Keratinocyte (primary cell): ENCODE measurements around the gene APBB3. TPM values are rescaled to one million over a fixed set of nuclear protein-coding genes. Genes with fewer than 3 reads are reported as not detected.

Experiments
- DNase-seq: peaks from one replicate; pipeline ENCODE4 v3.0.0-alpha.2; 2011; ENCODE audit warnings: low read depth, missing footprints, low spot score
- FAIRE-seq: peaks from 2 replicates; lab custom pipeline; 2011; peaks lifted over from hg19 to GRCh38; lab: Jason Lieb, UNC
- H2AFZ ChIP-seq: 2 replicates; pipeline ENCODE4 v1.6.0; 2012; ENCODE audit warnings: low read length, control low read depth, inconsistent platforms; ENCODE audit not compliant: control insufficient read depth
- H3K27ac ChIP-seq: 2 replicates; pipeline ENCODE4 v1.5.1; 2011; ENCODE audit warnings: low read length; ENCODE audit not compliant: control insufficient read depth, insufficient read depth
- H3K27me3 ChIP-seq: 3 replicates; pipeline ENCODE4 v1.6.0; 2011; ENCODE audit warnings: low read length; ENCODE audit not compliant: control insufficient read depth, insufficient read depth; ENCODE audit errors: extremely low read depth
- H3K36me3 ChIP-seq, 2 experiments: 2 replicates in 1 of 2; 3 replicates in 1 of 2; pipeline ENCODE4 v1.5.1; 2011; ENCODE audit warnings: low read length in 2 of 2, mild to moderate bottlenecking in 1 of 2; ENCODE audit not compliant: control insufficient read depth in 2 of 2, insufficient read depth in 2 of 2; ENCODE audit errors: extremely low read depth in 1 of 2
- H3K4me1 ChIP-seq: 3 replicates; pipeline ENCODE4 v1.5.1; 2011; ENCODE audit warnings: low read length; ENCODE audit not compliant: control insufficient read depth, insufficient read depth; ENCODE audit errors: extremely low read depth
- H3K4me2 ChIP-seq: 3 replicates; pipeline ENCODE4 v1.6.0; 2011; ENCODE audit warnings: low read depth, low read length; ENCODE audit not compliant: control insufficient read depth, insufficient read depth; ENCODE audit errors: extremely low read depth
- H3K4me3 ChIP-seq, 3 experiments: fragments of 200-600 bp in 1 of 3; sonication (generic) in 1 of 3; 2 replicates in 2 of 3; 3 replicates in 1 of 3; pipeline ENCODE4 v1.5.1; 2011 to 2016; ENCODE audit warnings: low read length in 3 of 3, mild to moderate bottlenecking in 3 of 3, control low read depth in 2 of 3, inconsistent platforms in 1 of 3, low read depth in 1 of 3, mixed read lengths in 1 of 3, mixed run types in 1 of 3, moderate library complexity in 1 of 3; ENCODE audit not compliant: control insufficient read depth in 2 of 3, insufficient read depth in 2 of 3; ENCODE audit errors: extremely low read depth in 1 of 3
- H3K79me2 ChIP-seq: 2 replicates; pipeline ENCODE4 v1.6.0; 2012; ENCODE audit warnings: low read length; ENCODE audit not compliant: control insufficient read depth, insufficient read depth
- H3K9ac ChIP-seq: 3 replicates; pipeline ENCODE4 v1.6.0; 2011; ENCODE audit warnings: low read length; ENCODE audit not compliant: control insufficient read depth, insufficient read depth; ENCODE audit errors: extremely low read depth
- H3K9me1 ChIP-seq: 3 replicates; pipeline ENCODE4 v1.6.0; 2011; ENCODE audit warnings: low read length; ENCODE audit not compliant: control insufficient read depth, insufficient read depth; ENCODE audit errors: extremely low read depth
- H3K9me3 ChIP-seq: 2 replicates; pipeline ENCODE4 v1.5.1; 2012; ENCODE audit warnings: low read depth, low read length; ENCODE audit not compliant: control insufficient read depth
- H4K20me1 ChIP-seq: 3 replicates; pipeline ENCODE4 v1.6.0; 2011; ENCODE audit warnings: low read length; ENCODE audit not compliant: control insufficient read depth, insufficient read depth; ENCODE audit errors: extremely low read depth
- CTCF ChIP-seq, 3 experiments: IDR thresholded peaks in 1 of 3; conservative IDR thresholded peaks in 1 of 3; optimal IDR thresholded peaks in 1 of 3; 2 replicates in 2 of 3; 3 replicates in 1 of 3; pipeline versions ENCODE3 to v1.5.1; 2011; ENCODE audit warnings: low read length in 3 of 3, mild to moderate bottlenecking in 3 of 3, moderate library complexity in 2 of 3, control low read depth in 1 of 3, inconsistent platforms in 1 of 3; ENCODE audit not compliant: insufficient read depth in 2 of 3; ENCODE audit errors: extremely low read depth in 1 of 3
- EZH2 ChIP-seq: IDR thresholded peaks from one replicate; pipeline ENCODE4 v1.6.1; 2012; ENCODE audit warnings: inconsistent platforms, mild to moderate bottlenecking, low read length, moderate library complexity
- dilution Hi-C: fragments of 300-500 bp; cut with MboI; formaldehyde crosslinking; loops from one replicate; pipeline ENCODE4 v1.7.0; 2020; ENCODE audit warnings: low sequenced_read_pairs; ENCODE audit not compliant: extremely low pct_ligation_motif_present
- polyA plus RNA-seq, 5 experiments: library from polyadenylated mRNA; depleted of rRNA in 3 of 5; stranded (reverse) in 3 of 5; stranded (forward) in 1 of 5; unstranded in 1 of 5; fragments of >200 nt; gene quantifications; 1 replicate in 1 of 5; 2 replicates in 3 of 5; 3 replicates in 1 of 5; pipeline versions ENCODE4 v1.2.1 to v1.2.3, GENCODE V29; 2011 to 2012; ENCODE audit warnings: missing spikeins in 2 of 5, low read depth in 1 of 5, low replicate concordance in 1 of 5

The APBB3 gene
- polyA plus RNA-seq, 1 donor (not counting 4 experiments of a cell fraction or from before 2014, with no cell fraction given) = 7.1 TPM

- dilution Hi-C loops = no loop called here
- no peak for FAIRE-seq
- peaks cover 12% of the 10 kb centered on the region for H3K4me1 ChIP-seq
Measured at GRCh38 chr5:140570488-140570887, 6.1 kb upstream of the APBB3 start.

GRCh38 chr5:140570058-140570457 is 5.7 kb upstream of the APBB3 start:
- dilution Hi-C loops = no loop called here
- DNase-seq (no peak), FAIRE-seq (no peak)
- Histone ChIP-seq H2AFZ (no peak overlapping the region), H3K27me3 (no peaks in the 10 kb centered on the region), H3K9ac (no peak overlapping the region), H3K4me1 (peaks cover 16% of the 10 kb centered on the region), H3K4me3 (no peak overlapping the region), H3K36me3 (peaks cover 18 to 23% of the 10 kb centered on the region in 2 experiments), H3K9me1 (no peaks in the 10 kb centered on the region), H3K27ac (no peak overlapping the region), H3K79me2 (peaks cover 22% of the 10 kb centered on the region), H3K9me3 (no peaks in the 10 kb centered on the region), H4K20me1 (no peaks in the 10 kb centered on the region), H3K4me2 (no peak overlapping the region)
- TF ChIP-seq CTCF (optimal IDR thresholded peaks at IDR 0.05 in 1 of 3, IDR thresholded peaks at IDR 0.05 in 1 of 3, conservative IDR thresholded peaks at IDR 0.05 in 1 of 3; ENCODE audit: extremely low read depth in 1 of 3, insufficient read depth in 2 of 3, low read length in 3 of 3) = no peak
- no peak for TF ChIP-seq EZH2

More at GRCh38 chr5:140570488-140570887, 6.1 kb upstream of the APBB3 start:
- no peak for DNase-seq
- Histone ChIP-seq H3K9me3 (no peaks in the 10 kb centered on the region), H3K27me3 (no peaks in the 10 kb centered on the region), H3K79me2 (peaks cover 18% of the 10 kb centered on the region), H3K36me3 (peaks cover 18 to 23% of the 10 kb centered on the region in 2 experiments), H4K20me1 (no peaks in the 10 kb centered on the region), H3K9me1 (no peaks in the 10 kb centered on the region), H3K4me3 (no peak overlapping the region), H3K9ac (no peak overlapping the region), H2AFZ (no peak overlapping the region), H3K4me2 (no peak overlapping the region), H3K27ac (no peak overlapping the region)
- TF ChIP-seq CTCF (optimal IDR thresholded peaks at IDR 0.05 in 1 of 3, IDR thresholded peaks at IDR 0.05 in 1 of 3, conservative IDR thresholded peaks at IDR 0.05 in 1 of 3; ENCODE audit: extremely low read depth in 1 of 3, insufficient read depth in 2 of 3, low read length in 3 of 3) (no peak), EZH2 (no peak)
